HG02840 (cell line): ENCODE results near the gene CPTP.

Source experiments
- ATAC-seq: cut with Tn5 transposase; IDR thresholded peaks from one replicate; pipeline ENCODE4 v1.9.1; 2021; ENCODE audit warnings: mild to moderate bottlenecking, moderate library complexity, moderate number of reproducible peaks; ENCODE audit not compliant: unreplicated experiment, low FRiP score

CPTP gene

GRCh38 chr1:1291548-1292441, 32.8 kb upstream of the CPTP start:
- no peak for ATAC-seq

- no peak for ATAC-seq
Observed at GRCh38 chr1:1292442-1292779, 32.2 kb upstream of the CPTP start.

- no peak for ATAC-seq
Observed at GRCh38 chr1:1292851-1293250, 31.8 kb upstream of the CPTP start.

- ATAC-seq, result no peak
Observed at GRCh38 chr1:1293263-1294249, 31.0 kb upstream of the CPTP start.

GRCh38 chr1:1294250-1294890, 30.2 kb upstream of the CPTP start:
- no peak for ATAC-seq

- no peak for ATAC-seq
Observed at GRCh38 chr1:1295154-1295923, 29.3 kb upstream of the CPTP start.

- no peak for ATAC-seq
Observed at GRCh38 chr1:1296070-1297061, 28.2 kb upstream of the CPTP start.

GRCh38 chr1:1297802-1298424, 26.7 kb upstream of the CPTP start:
- no peak for ATAC-seq

- ATAC-seq, result no peak
Observed at GRCh38 chr1:1298861-1299685, 25.5 kb upstream of the CPTP start.

GRCh38 chr1:1299686-1300351, 24.8 kb upstream of the CPTP start:
- no peak for ATAC-seq

- no peak for ATAC-seq
Observed at GRCh38 chr1:1300352-1300739, 24.3 kb upstream of the CPTP start.

- no peak for ATAC-seq
Observed at GRCh38 chr1:1302006-1302430, 22.6 kb upstream of the CPTP start.

GRCh38 chr1:1302951-1303509, 21.6 kb upstream of the CPTP start:
- ATAC-seq, result no peak

GRCh38 chr1:1303736-1304135, 20.9 kb upstream of the CPTP start:
- no peak for ATAC-seq

- no peak for ATAC-seq
Observed at GRCh38 chr1:1304331-1305299, 20.0 kb upstream of the CPTP start.
